Calu3 (cell line): ENCODE data around the gene VEZF1. TPM values are rescaled to one million over a fixed set of nuclear protein-coding genes. Genes with fewer than 3 reads are reported as not detected.

Source experiments
- BruUV-seq: library from RNA; stranded (reverse); fragments of 400-500 nt; replicated peaks from 2 replicates; lab custom pipeline; 2021; lab: Mats Ljungman, UMichigan
- CTCF ChIA-PET: fragments of 300-600 bp; sonication (Branson Sonifier 250); formaldehyde crosslinking; loops from one replicate; lab custom pipeline; 2022; ENCODE audit warnings: antibody characterized with exemption; lab: Charles Lee
- DNase-seq: peaks from one replicate; pipeline ENCODE4 v3.0.0; 2022
- H3K27ac Mint-ChIP-seq: one replicate; pipeline ENCODE4 v1.8.0; 2022; ENCODE audit warnings: mixed read lengths; ENCODE audit not compliant: unreplicated experiment
- H3K27me3 Mint-ChIP-seq: one replicate; pipeline ENCODE4 v1.8.0; 2022; ENCODE audit warnings: mixed read lengths; ENCODE audit not compliant: unreplicated experiment
- H3K36me3 Mint-ChIP-seq: one replicate; pipeline ENCODE4 v1.8.0; 2022; ENCODE audit warnings: mild to moderate bottlenecking, moderate library complexity, mixed read lengths; ENCODE audit not compliant: insufficient read depth, unreplicated experiment
- H3K4me1 Mint-ChIP-seq: one replicate; pipeline ENCODE4 v1.8.0; 2022; ENCODE audit warnings: mild to moderate bottlenecking, low read depth, mixed read lengths; ENCODE audit not compliant: unreplicated experiment
- H3K4me3 Mint-ChIP-seq: one replicate; pipeline ENCODE4 v1.8.0; 2022; ENCODE audit warnings: mild to moderate bottlenecking, low read depth, moderate library complexity, mixed read lengths; ENCODE audit not compliant: unreplicated experiment
- H3K9me3 Mint-ChIP-seq: one replicate; pipeline ENCODE4 v1.8.0; 2022; ENCODE audit warnings: low read depth, mixed read lengths; ENCODE audit not compliant: unreplicated experiment
- CTCF ChIP-seq: fragments of 200-600 bp; IDR thresholded peaks from one replicate; pipeline ENCODE4 v1.8.0; 2022; ENCODE audit warnings: antibody characterized with exemption; ENCODE audit not compliant: unreplicated experiment
- intact Hi-C: fragments of 100-400 bp; cut with micrococcal nuclease; formaldehyde crosslinking; loops from one replicate; pipeline ENCODE4 v1.10.0; 2022; ENCODE audit not compliant: unreplicated experiment
- total RNA-seq: library from RNA; stranded (reverse); gene quantifications from 2 replicates; pipeline ENCODE4 v1.2.3, GENCODE V29; 2022

The VEZF1 gene
- total RNA-seq, 1 experiment from 2014 or later, result 40.4 TPM

GRCh38 chr17:57946798-57947358, 41.2 kb downstream of the VEZF1 start:
- Mint-ChIP-seq H3K4me3 (peak overlapping the region; percentile 76), H3K9me3 (no peaks in the 10 kb centered on the region), H3K27ac (peak overlapping the region; percentile 88), H3K4me1 (peaks cover 51% of the 10 kb centered on the region), H3K27me3 (no peaks in the 10 kb centered on the region), H3K36me3 (peaks cover 34% of the 10 kb centered on the region)
- intact Hi-C loops, result loop anchor here (2.0 to 5.0 kb wide), 2 partner anchors 44 to 70 kb away; no protein-coding TSS in a partner anchor
- peak; percentile 57 for DNase-seq
- TF ChIP-seq CTCF, result no peak
- CTCF ChIA-PET, result interaction anchor here (1.1 to 1.3 kb wide), 2 partner anchors 11 to 86 kb away, joined by 4 to 6 read pairs; no protein-coding TSS in a partner anchor
- no TSS peak for BruUV-seq

DNA sequence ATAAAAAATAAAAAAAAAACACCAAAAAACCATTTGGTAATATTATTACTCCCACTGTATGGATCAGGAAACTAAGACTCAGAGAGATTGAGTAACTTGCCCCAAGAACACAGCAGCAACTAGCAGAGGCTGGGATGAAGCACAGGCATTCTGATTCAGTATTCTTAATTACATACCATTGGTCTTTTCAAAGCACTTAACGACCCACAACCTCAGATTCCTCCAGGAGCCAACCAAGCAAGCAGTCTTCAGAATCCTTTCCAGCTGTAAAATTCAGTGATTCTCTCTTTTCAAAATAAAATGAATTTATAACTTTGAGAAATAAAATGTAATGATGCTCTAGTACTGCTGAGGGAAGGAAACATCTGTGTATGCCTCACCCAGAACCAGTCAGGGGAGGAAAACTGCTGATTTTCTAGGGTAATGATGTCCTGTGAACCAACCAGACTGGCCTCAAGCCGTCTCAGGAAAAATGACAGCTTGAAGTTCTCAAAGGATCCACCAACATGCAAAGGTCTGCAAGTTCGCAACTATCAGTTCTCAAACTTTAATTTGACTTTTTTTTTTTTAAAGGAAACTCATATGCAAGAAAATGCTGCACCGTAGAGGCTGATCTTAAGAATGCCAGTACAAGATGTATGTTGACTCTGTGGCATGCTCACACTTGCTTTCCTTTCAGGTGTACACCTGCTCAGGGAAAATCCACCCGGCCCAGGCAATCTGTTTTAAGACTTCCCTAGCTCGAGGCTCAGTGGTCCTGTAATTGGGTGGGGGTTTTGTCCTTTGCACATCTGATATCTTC, 41.9 kb downstream of the VEZF1 start:
- DNase-seq, result no peak
- peaks cover 58% of the 10 kb centered on the region for H3K4me1 Mint-ChIP-seq
- H3K27me3 Mint-ChIP-seq, result no peaks in the 10 kb centered on the region
- intact Hi-C loops, result loop anchor here (2.0 to 5.0 kb wide), 2 partner anchors 43 to 69 kb away; no protein-coding TSS in a partner anchor
- peak overlapping the region; percentile 88 for H3K27ac Mint-ChIP-seq
- peak overlapping the region; percentile 76 for H3K4me3 Mint-ChIP-seq
- H3K36me3 Mint-ChIP-seq, result peaks cover 39% of the 10 kb centered on the region
- no peak for TF ChIP-seq CTCF
- TSS peak; percentile 60 for BruUV-seq
- no peaks in the 10 kb centered on the region for H3K9me3 Mint-ChIP-seq
- CTCF ChIA-PET, result interaction anchor here (1.1 to 1.3 kb wide), 2 partner anchors 11 to 85 kb away, joined by 4 to 6 read pairs; no protein-coding TSS in a partner anchor

DNA sequence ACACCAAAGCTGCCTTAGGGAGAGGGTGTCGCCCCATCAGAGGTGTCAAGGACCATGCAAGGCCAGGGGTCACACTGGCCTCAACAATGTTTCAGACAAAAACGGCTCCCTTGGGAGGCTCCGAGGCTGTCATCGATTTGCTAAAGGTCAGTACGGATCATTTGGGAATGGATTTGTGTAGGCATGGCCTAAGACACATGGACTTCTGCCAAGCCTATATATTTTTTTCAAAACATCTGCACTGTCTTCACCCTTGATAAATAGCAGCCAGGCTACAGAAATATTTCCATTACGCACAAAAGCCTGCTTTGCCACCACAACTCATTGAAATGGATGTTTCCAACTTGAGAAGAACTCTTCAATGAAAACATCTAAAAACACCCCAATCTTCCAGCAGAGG, 43.1 kb downstream of the VEZF1 start:
- no peak for TF ChIP-seq CTCF
- H3K36me3 Mint-ChIP-seq, result peaks cover 34% of the 10 kb centered on the region
- H3K27me3 Mint-ChIP-seq, result no peaks in the 10 kb centered on the region
- H3K27ac Mint-ChIP-seq, result no peak overlapping the region
- intact Hi-C loops, result loop anchor here (5.0 kb wide), 1 partner anchor 68 kb away; no protein-coding TSS in a partner anchor
- H3K9me3 Mint-ChIP-seq, result no peaks in the 10 kb centered on the region
- CTCF ChIA-PET, result interaction anchor here (0.8 kb wide), 1 partner anchor 55 kb away, joined by 3 read pairs; no protein-coding TSS in a partner anchor
- DNase-seq, result no peak
- no peak overlapping the region for H3K4me3 Mint-ChIP-seq
- BruUV-seq, result no TSS peak
- H3K4me1 Mint-ChIP-seq, result peaks cover 67% of the 10 kb centered on the region

- H3K36me3 Mint-ChIP-seq, result peaks cover 23% of the 10 kb centered on the region
- H3K4me3 Mint-ChIP-seq, result no peak overlapping the region
- DNase-seq, result no peak
- CTCF ChIA-PET, result no interaction called here
- TF ChIP-seq CTCF, result no peak
- peaks cover 59% of the 10 kb centered on the region for H3K4me1 Mint-ChIP-seq
- intact Hi-C loops, result no loop called here
- BruUV-seq, result no TSS peak
- no peak overlapping the region for H3K27ac Mint-ChIP-seq
- no peaks in the 10 kb centered on the region for H3K9me3 Mint-ChIP-seq
- H3K27me3 Mint-ChIP-seq, result no peaks in the 10 kb centered on the region
These were observed 44.4 kb downstream of the VEZF1 start for GRCh38 chr17:57943645-57944044.
